HepG2 (cell line): Measurements from ENCODE around the gene STARD6. TPM values are rescaled to one million over a fixed set of nuclear protein-coding genes. Genes with fewer than 3 reads are reported as not detected.

ENCODE experiments used
- ATAC-seq: fragments of 200-7000 bp; cut with Tn5 transposase; 3 replicates; pipeline ENCODE4 v1.9.1; 2020; ENCODE audit warnings: mild to moderate bottlenecking, moderate library complexity
- BruUV-seq: library from RNA; stranded (reverse); fragments of 400-500 nt; replicated peaks from 2 replicates; lab custom pipeline; 2021; lab: Mats Ljungman, UMichigan
- CTCF ChIA-PET: fragments of 300-600 bp; formaldehyde crosslinking; extraction: SDS; loops from one replicate; lab custom pipeline; 2021; ENCODE audit warnings: low total read pairs, inconsistent platforms, low intra/inter-chr PET ratio; lab: Yijun Ruan, JAX
- POLR2A ChIA-PET: fragments of 350-600 bp; sonication (Branson Sonifier 250); formaldehyde crosslinking; loops from one replicate; lab custom pipeline; 2020; ENCODE audit warnings: antibody characterized with exemption, inconsistent platforms; lab: Yijun Ruan, JAX
- DNase-seq: peaks from one replicate; pipeline ENCODE4 v3.0.0-alpha.2; 2015; ENCODE audit warnings: low spot score
- FAIRE-seq: peaks from 3 replicates; lab custom pipeline; 2011; peaks lifted over from hg19 to GRCh38; lab: Jason Lieb, UNC
- H2AFZ ChIP-seq: one replicate; pipeline ENCODE4 v1.6.1; 2011; ENCODE audit warnings: low read length, inconsistent platforms
- H3K27ac ChIP-seq: fragments of 300-600 bp; 3 replicates; pipeline ENCODE4 v1.8.0; 2011; ENCODE audit warnings: mixed run types, mild to moderate bottlenecking, mixed read lengths, low read length, inconsistent platforms; ENCODE audit not compliant: insufficient read depth; ENCODE audit errors: extremely low read length
- H3K27me3 ChIP-seq, 2 experiments: fragments of 200-600 bp in 1 of 2; 2 replicates in 1 of 2; 3 replicates in 1 of 2; pipeline versions ENCODE4 v1.6.0 to v1.8.0; 2011; ENCODE audit warnings: low read length in 2 of 2, mild to moderate bottlenecking in 2 of 2, moderate library complexity in 2 of 2, inconsistent platforms in 1 of 2; ENCODE audit not compliant: insufficient read depth in 2 of 2, control insufficient read depth in 1 of 2
- H3K36me3 ChIP-seq, 2 experiments: fragments of 200-600 bp in 1 of 2; replicated peaks in 1 of 2; 2 replicates in 1 of 2; 3 replicates in 1 of 2; pipeline versions ENCODE4 v1.5.1 to v1.8.0; 2011; ENCODE audit warnings: low read length in 2 of 2, inconsistent platforms in 1 of 2; ENCODE audit not compliant: insufficient read depth in 2 of 2, control insufficient read depth in 1 of 2
- H3K4me1 ChIP-seq: 2 replicates; pipeline ENCODE4 v1.5.1; 2012; ENCODE audit warnings: low read length, inconsistent platforms; ENCODE audit not compliant: insufficient read depth
- H3K4me2 ChIP-seq: 2 replicates; pipeline ENCODE4 v1.6.0; 2011; ENCODE audit warnings: low read depth, low read length, inconsistent platforms
- H3K4me3 ChIP-seq, 3 experiments: fragments of 200-600 bp in 1 of 3; sonication (generic), shearing (Covaris generic) in 1 of 3; replicated peaks in 1 of 3; 2 replicates each; pipeline ENCODE4 v1.5.1; 2011 to 2016; ENCODE audit warnings: low read length in 3 of 3, inconsistent platforms in 2 of 3, low read depth in 2 of 3, mild to moderate bottlenecking in 2 of 3, control low read depth in 1 of 3, mixed read lengths in 1 of 3; ENCODE audit not compliant: insufficient read depth in 1 of 3
- H3K79me2 ChIP-seq: one replicate; pipeline ENCODE4 v1.6.1; 2011; ENCODE audit warnings: low read length, inconsistent platforms; ENCODE audit not compliant: insufficient read depth
- H3K9ac ChIP-seq: 2 replicates; pipeline ENCODE4 v1.6.0; 2011; ENCODE audit warnings: mild to moderate bottlenecking, low read depth, low read length, inconsistent platforms; ENCODE audit not compliant: insufficient read depth
- H3K9me3 ChIP-seq: 2 replicates; pipeline ENCODE4 v1.5.1; 2012; ENCODE audit warnings: mild to moderate bottlenecking, low read length
- H4K20me1 ChIP-seq: 2 replicates; pipeline ENCODE4 v1.6.0; 2011; ENCODE audit warnings: inconsistent platforms, mild to moderate bottlenecking, low read length, moderate library complexity; ENCODE audit not compliant: insufficient read depth
- CAMTA2 ChIP-seq: sonication (generic); formaldehyde crosslinking; IDR thresholded peaks from 2 replicates; pipeline ENCODE4 v1.4.0; 2020; ENCODE audit warnings: mild to moderate bottlenecking, missing genetic modification reagents, borderline replicate concordance
- GPBP1L1 ChIP-seq: sonication (generic); formaldehyde crosslinking; IDR thresholded peaks from 2 replicates; pipeline ENCODE4 v1.5.0; 2020; ENCODE audit warnings: mild to moderate bottlenecking, missing genetic modification reagents
- HBP1 ChIP-seq: IDR thresholded peaks from 2 replicates; pipeline ENCODE4 v1.6.1; 2016; ENCODE audit warnings: low read depth, control low read depth
- HMG20A ChIP-seq: IDR thresholded peaks from 2 replicates; pipeline ENCODE4 v1.6.1; 2016; ENCODE audit warnings: borderline replicate concordance
- RELA ChIP-seq: sonication (generic); formaldehyde crosslinking; IDR thresholded peaks from 2 replicates; pipeline ENCODE4 v1.4.0; 2020; ENCODE audit warnings: missing genetic modification reagents
- ZNF142 ChIP-seq: sonication (generic); formaldehyde crosslinking; IDR thresholded peaks from 2 replicates; pipeline ENCODE4 v1.4.0; 2020; ENCODE audit warnings: missing genetic modification reagents
- ZNF513 ChIP-seq: sonication (generic); formaldehyde crosslinking; conservative IDR thresholded peaks from 2 replicates; pipeline ENCODE4 v1.5.0; 2020; ENCODE audit warnings: missing genetic modification reagents
- WGBS: methylation state at CpG from one replicate; pipeline ENCODE4 v1.1.6; 2017; ENCODE audit warnings: low lambda C conversion rate; 5-methylcytosine and 5-hydroxymethylcytosine counted together
- in situ Hi-C: cut with HindIII; loops from 2 replicates; pipeline ENCODE4 v1.10.0; 2017; ENCODE audit warnings: low pct_unique_long_range_greater_than_20kb; ENCODE audit not compliant: extremely low pct_ligation_motif_present
- intact Hi-C: fragments of 100-400 bp; cut with micrococcal nuclease; formaldehyde crosslinking; loops from one replicate; pipeline ENCODE4 v1.10.0; 2022; ENCODE audit not compliant: unreplicated experiment
- polyA plus RNA-seq, 8 experiments: library from polyadenylated mRNA; depleted of rRNA in 3 of 8; stranded (reverse) in 7 of 8; unstranded in 1 of 8; fragments of >200 nt; fragmentation: Illumina TruSeq in 4 of 8; extraction: Trizol in 4 of 8; gene quantifications; 2 replicates each; pipeline versions ENCODE4 v1.2.1 to v1.2.3, GENCODE V29; 2011 to 2016; ENCODE audit warnings: low read depth in 4 of 8, missing spikeins in 1 of 8, mixed read lengths in 1 of 8; ENCODE audit not compliant: insufficient read depth in 1 of 8
- total RNA-seq, 5 experiments: library from RNA; depleted of rRNA; stranded (reverse); fragments of >200 nt; fragmentation: Illumina TruSeq; extraction: Trizol; gene quantifications; 2 replicates each; pipeline ENCODE4 v1.2.3, GENCODE V29; 2016; ENCODE audit warnings: low read depth in 1 of 5

The STARD6 gene
- total and polyA plus RNA-seq, 2 of the 13 experiments (the other 11 are each of a cell fraction or from before 2014, with no cell fraction given), result not detected

GRCh38 chr18:54382076-54382475 lies 24.4 kb upstream of the STARD6 start:
- no peak overlapping the region for H2AFZ ChIP-seq
- ATAC-seq (no peak), FAIRE-seq (no peak), DNase-seq (no peak)
- H3K4me3 ChIP-seq, result no peak overlapping the region
- H3K27ac ChIP-seq, result no peak overlapping the region
- CTCF ChIA-PET, result no interaction called here
- in situ Hi-C loops (no loop called here), intact Hi-C loops (loop anchor here (10.0 kb wide), 1 partner anchor 573 kb away; the partner anchor contains the start of gene CCDC68)
- H4K20me1 ChIP-seq, result no peaks in the 10 kb centered on the region
- no peaks in the 10 kb centered on the region for H3K79me2 ChIP-seq
- POLR2A ChIA-PET, result no interaction called here
- no peaks in the 10 kb centered on the region for H3K9me3 ChIP-seq
- H3K9ac ChIP-seq, result no peak overlapping the region
- no peaks in the 10 kb centered on the region for H3K36me3 ChIP-seq
- peaks cover 9% of the 10 kb centered on the region; the same call in 1 of the 2 replicates for H3K4me1 ChIP-seq
- no peak for TF ChIP-seq CAMTA2 (CRISPR knock-in tag)
- no peak for TF ChIP-seq ZNF513 (CRISPR knock-in tag)
- no peak for TF ChIP-seq RELA (CRISPR knock-in tag)
- no peak for TF ChIP-seq ZNF142 (CRISPR knock-in tag)
- no peak for TF ChIP-seq HMG20A (CRISPR knock-in tag)
- TF ChIP-seq GPBP1L1 (CRISPR knock-in tag), result no peak
- TF ChIP-seq HBP1 (CRISPR knock-in tag), result no peak
- BruUV-seq, result no TSS peak
- no peaks in the 10 kb centered on the region for H3K27me3 ChIP-seq
- no peak overlapping the region for H3K4me2 ChIP-seq
- WGBS, result 75% methylated on average over 3 of the region's 3 CpGs
